ENCODE results near the gene ANKRD23.

ANKRD23 gene

DNA sequence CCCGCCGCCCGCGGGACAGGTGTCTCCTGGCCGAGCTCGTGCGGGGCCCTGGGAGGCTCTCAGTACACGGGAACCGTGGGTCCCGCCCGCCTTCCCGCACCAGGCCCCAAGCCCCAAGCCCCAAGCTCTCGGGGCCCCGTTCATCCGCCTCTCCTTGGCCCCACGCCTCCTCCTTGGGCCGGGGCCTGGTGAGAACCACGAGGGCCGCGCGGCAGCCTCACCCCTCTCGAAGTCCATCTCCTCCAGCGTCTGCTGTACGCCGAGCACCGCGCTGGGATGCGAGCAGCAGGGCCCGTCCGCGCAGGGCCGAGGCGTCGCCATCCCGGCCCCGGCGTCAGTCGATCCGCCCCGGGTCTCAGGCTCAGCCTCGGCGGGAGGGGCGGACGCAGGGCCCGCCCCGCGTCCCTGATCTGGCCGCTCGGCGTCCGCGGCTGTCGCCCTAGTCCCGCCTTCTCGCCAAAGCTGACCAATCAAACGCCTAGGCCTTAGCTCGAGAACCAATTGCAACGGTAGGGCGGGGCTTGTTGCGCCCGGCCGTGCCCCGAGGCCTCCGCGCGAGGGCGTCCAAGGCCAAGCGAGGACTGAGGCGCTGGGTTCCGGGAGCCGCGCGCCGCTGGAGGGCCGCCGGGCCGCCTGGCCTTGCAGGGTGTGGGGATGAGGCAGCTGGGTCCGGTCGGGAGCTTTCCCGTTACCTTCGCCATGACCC lies 14.0 kb upstream of the ANKRD23 start, which contains the start of gene ANKRD39:
ANKRD39 (minus strand) TSS at position 350 of the 706 bp plus-strand sequence; CDS start at position 321, 29 bp downstream.
- peak; percentile 96 for TF ChIP-seq CTCF (IDR thresholded peaks at IDR 0.05; ENCODE audit: poor library complexity, severe bottlenecking)
- H3K4me1 ChIP-seq (ENCODE audit: insufficient read depth, poor library complexity, severe bottlenecking) = no peaks in the 10 kb centered on the region
- peak; percentile 92 for DNase-seq (ENCODE audit: low spot score)
- no peaks in the 10 kb centered on the region for H3K27me3 ChIP-seq (ENCODE audit: insufficient read depth, poor library complexity, severe bottlenecking)
- peaks cover 36% of the 10 kb centered on the region for H3K36me3 ChIP-seq (ENCODE audit: low read depth)
- peak within 1 kb of the TSS; percentile 23 for H3K27ac ChIP-seq (ENCODE audit: poor library complexity, severe bottlenecking)
- peak; percentile 90 for ATAC-seq (ENCODE audit: low read depth)
- no peaks in the 10 kb centered on the region for H3K9me3 ChIP-seq (ENCODE audit: severe bottlenecking)
- peak within 1 kb of the TSS; percentile 51 for H3K4me3 ChIP-seq (ENCODE audit: severe bottlenecking)

DNA sequence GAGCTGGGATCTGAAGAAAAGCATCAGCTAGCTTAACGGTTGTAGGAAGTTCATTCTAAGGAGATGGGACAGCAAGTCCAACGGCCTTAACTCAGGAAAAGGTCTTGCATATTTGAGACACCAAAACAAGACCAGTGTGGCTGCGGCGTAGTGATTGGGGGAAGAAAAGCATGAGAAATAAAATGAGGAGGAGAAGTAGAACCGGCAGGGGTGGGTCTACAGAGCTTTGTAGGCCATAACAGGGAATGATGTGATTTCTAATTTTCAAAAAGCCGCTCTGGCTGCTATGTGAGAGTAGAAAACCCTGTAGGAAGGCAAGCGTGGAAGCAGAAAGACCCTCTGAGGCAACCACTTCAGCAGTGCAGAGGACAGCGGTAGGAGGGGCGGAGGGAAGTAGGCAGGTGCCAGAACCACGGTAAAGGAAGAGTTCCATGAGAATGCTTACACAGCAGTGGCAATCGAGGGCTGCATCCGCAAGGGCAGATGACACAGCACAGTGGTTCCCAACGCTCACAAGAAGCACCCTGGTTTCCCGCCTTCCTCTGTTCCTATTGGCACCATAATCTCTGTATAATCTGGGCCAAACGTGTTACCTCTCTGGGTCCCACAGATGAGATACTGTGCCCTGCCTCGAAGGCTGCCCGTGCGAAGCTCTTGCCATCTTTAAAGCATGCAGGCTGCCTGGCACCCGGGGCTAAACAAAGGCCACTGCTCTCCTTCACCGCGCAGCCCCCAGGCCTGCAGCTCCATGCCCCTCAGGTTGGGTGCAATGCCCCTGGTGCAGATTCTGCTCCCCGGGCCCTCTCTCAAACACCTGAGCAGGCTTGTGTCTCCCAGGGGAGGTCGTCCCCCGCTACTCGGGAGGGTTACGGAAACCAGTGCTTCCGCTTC lies 13.2 kb upstream of the ANKRD23 start:
- H3K27ac ChIP-seq (ENCODE audit: poor library complexity, severe bottlenecking) = peak overlapping the region; percentile 23
- no peaks in the 10 kb centered on the region for H3K4me1 ChIP-seq (ENCODE audit: insufficient read depth, poor library complexity, severe bottlenecking)
- no peak for TF ChIP-seq CTCF (IDR thresholded peaks at IDR 0.05; ENCODE audit: poor library complexity, severe bottlenecking)
- peaks cover 31% of the 10 kb centered on the region for H3K36me3 ChIP-seq (ENCODE audit: low read depth)
- DNase-seq (ENCODE audit: low spot score) (no peak), ATAC-seq (ENCODE audit: low read depth) (peak; percentile 0; the same call in 1 of the 3 replicates)
- H3K27me3 ChIP-seq (ENCODE audit: insufficient read depth, poor library complexity, severe bottlenecking) = no peaks in the 10 kb centered on the region
- H3K4me3 ChIP-seq (ENCODE audit: severe bottlenecking) = peak overlapping the region; percentile 51
- H3K9me3 ChIP-seq (ENCODE audit: severe bottlenecking) = no peaks in the 10 kb centered on the region

DNA sequence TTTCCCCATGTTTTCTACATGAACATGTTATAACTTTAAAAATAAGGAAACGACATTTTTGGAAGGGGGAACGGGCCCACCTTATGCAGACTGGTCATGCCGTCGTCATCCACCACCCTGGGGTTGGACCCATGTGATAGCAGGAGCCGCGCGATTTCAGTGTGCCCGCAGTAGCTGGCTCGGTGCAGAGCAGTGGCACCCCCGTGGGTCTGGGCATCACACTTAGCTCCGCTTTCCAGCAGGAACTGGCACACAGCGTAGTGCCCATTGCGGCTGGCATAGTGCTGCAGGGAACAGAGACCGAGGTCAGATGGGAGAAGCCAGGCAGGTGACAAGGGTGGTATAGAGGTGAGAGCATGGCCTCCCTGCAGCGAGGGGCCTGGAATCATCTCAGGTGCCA lies 9.5 kb upstream of the ANKRD23 start:
- Histone ChIP-seq H3K27ac (ENCODE audit: poor library complexity, severe bottlenecking) (no peak overlapping the region), H3K36me3 (ENCODE audit: low read depth) (peaks cover 21% of the 10 kb centered on the region), H3K4me3 (ENCODE audit: severe bottlenecking) (no peak overlapping the region), H3K9me3 (ENCODE audit: severe bottlenecking) (no peaks in the 10 kb centered on the region), H3K4me1 (ENCODE audit: insufficient read depth, poor library complexity, severe bottlenecking) (no peaks in the 10 kb centered on the region), H3K27me3 (ENCODE audit: insufficient read depth, poor library complexity, severe bottlenecking) (no peaks in the 10 kb centered on the region)
- ATAC-seq (ENCODE audit: low read depth) (no peak), DNase-seq (ENCODE audit: low spot score) (no peak)
- TF ChIP-seq CTCF (IDR thresholded peaks at IDR 0.05; ENCODE audit: poor library complexity, severe bottlenecking) = no peak

- no peak for DNase-seq (ENCODE audit: low spot score)
- H3K27me3 ChIP-seq (ENCODE audit: insufficient read depth, poor library complexity, severe bottlenecking) = no peaks in the 10 kb centered on the region
- TF ChIP-seq CTCF (IDR thresholded peaks at IDR 0.05; ENCODE audit: poor library complexity, severe bottlenecking) = no peak
- H3K9me3 ChIP-seq (ENCODE audit: severe bottlenecking) = no peaks in the 10 kb centered on the region
- no peaks in the 10 kb centered on the region for H3K4me1 ChIP-seq (ENCODE audit: insufficient read depth, poor library complexity, severe bottlenecking)
- H3K27ac ChIP-seq (ENCODE audit: poor library complexity, severe bottlenecking) = no peak overlapping the region
- peaks cover 26% of the 10 kb centered on the region for H3K36me3 ChIP-seq (ENCODE audit: low read depth)
- ATAC-seq (ENCODE audit: low read depth) = no peak
- no peak overlapping the region for H3K4me3 ChIP-seq (ENCODE audit: severe bottlenecking)
Observed at GRCh38 chr2:96852667-96853066, 8.8 kb upstream of the ANKRD23 start.

Data from RWPE2 (cell line).